DND-41 (cell line): ENCODE measurements around the gene ZNF765.

ENCODE experiments used
- EZH2 ChIP-seq: IDR thresholded peaks from 3 replicates; pipeline ENCODE4 v1.6.1; 2012; ENCODE audit warnings: borderline replicate concordance, low read depth, mild to moderate bottlenecking, moderate library complexity, low read length, inconsistent platforms; ENCODE audit not compliant: severe bottlenecking
- TF ChIP-seq, protein P1 (sequence below): IDR thresholded peaks from 2 replicates; pipeline ENCODE4 v1.5.1; 2012; ENCODE audit warnings: borderline replicate concordance, low read length, moderate library complexity, mild to moderate bottlenecking; ENCODE audit not compliant: poor library complexity, severe bottlenecking; ENCODE audit errors: extremely low read depth

DNA sequence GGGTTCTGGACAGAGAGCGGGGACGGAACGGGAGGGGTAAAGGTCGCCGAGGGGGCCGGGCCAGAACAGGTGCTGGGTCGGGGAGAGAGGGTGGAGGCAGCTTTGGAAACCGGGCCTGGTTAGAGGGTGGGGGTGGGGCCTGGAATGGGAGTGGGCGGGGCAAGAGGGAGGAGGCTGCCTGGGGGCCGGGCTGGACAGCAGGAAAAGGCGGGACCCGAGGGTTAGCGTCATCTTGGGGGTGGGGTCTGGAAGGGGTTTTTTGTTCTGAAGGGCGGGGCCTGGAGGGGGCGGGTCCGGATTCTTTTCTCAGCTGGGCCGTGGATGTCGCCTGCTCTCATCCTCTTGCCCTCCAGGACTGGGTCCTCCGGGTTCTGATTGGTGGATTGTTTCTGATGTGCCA lies 68.3 kb downstream of the ZNF765 start:
- no peak for TF ChIP-seq EZH2
- TF ChIP-seq, protein P1, sequence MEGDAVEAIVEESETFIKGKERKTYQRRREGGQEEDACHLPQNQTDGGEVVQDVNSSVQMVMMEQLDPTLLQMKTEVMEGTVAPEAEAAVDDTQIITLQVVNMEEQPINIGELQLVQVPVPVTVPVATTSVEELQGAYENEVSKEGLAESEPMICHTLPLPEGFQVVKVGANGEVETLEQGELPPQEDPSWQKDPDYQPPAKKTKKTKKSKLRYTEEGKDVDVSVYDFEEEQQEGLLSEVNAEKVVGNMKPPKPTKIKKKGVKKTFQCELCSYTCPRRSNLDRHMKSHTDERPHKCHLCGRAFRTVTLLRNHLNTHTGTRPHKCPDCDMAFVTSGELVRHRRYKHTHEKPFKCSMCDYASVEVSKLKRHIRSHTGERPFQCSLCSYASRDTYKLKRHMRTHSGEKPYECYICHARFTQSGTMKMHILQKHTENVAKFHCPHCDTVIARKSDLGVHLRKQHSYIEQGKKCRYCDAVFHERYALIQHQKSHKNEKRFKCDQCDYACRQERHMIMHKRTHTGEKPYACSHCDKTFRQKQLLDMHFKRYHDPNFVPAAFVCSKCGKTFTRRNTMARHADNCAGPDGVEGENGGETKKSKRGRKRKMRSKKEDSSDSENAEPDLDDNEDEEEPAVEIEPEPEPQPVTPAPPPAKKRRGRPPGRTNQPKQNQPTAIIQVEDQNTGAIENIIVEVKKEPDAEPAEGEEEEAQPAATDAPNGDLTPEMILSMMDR = no peak
